Tibial nerve (tissue), 4 donors: Measurements from ENCODE around the gene FAXC.

Source experiments
- EP300 ChIP-seq, 2 donors: sonication (generic); formaldehyde crosslinking; IDR thresholded peaks; one replicate each; pipeline ENCODE4 v1.6.1; 2017; ENCODE audit warnings: antibody characterized with exemption in 2 of 2, mild to moderate bottlenecking in 1 of 2
- POLR2A ChIP-seq, 2 donors: fragments of 450-650 bp; IDR thresholded peaks; one replicate each; pipeline ENCODE4 v1.6.1; 2017; ENCODE audit warnings: antibody characterized with exemption in 2 of 2, mild to moderate bottlenecking in 2 of 2, moderate library complexity in 2 of 2
- TF ChIP-seq, protein P1 (sequence below), 5 experiments: fragments of 200-600 bp in 3 of 5; fragments of 450-650 bp in 2 of 5; sonication (generic) in 3 of 5; IDR thresholded peaks; one replicate each; pipeline ENCODE4 v1.5.1; 2016 to 2019; ENCODE audit warnings: antibody characterized with exemption in 5 of 5, mild to moderate bottlenecking in 3 of 5, moderate library complexity in 2 of 5

DNA sequence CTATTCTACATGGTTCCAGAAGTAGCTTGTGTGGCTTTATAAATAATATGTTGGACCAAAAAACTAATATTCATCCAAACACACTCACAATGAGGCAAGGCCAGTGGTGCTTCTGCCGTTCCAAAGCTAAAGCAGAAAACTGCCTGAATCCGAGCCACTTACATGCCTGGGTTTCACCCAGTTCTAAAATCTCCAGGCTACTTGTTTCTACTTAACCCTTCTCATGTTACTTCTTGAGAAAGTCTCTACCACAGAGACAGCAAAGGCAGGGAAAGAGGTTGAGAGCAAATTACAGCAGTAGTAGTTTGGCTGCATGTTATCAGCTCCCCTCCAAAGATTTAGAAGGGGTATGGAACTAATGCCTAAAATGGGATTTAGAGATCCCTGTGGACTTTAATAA is 62.0 kb downstream of the FAXC start:
- TF ChIP-seq, protein P1, sequence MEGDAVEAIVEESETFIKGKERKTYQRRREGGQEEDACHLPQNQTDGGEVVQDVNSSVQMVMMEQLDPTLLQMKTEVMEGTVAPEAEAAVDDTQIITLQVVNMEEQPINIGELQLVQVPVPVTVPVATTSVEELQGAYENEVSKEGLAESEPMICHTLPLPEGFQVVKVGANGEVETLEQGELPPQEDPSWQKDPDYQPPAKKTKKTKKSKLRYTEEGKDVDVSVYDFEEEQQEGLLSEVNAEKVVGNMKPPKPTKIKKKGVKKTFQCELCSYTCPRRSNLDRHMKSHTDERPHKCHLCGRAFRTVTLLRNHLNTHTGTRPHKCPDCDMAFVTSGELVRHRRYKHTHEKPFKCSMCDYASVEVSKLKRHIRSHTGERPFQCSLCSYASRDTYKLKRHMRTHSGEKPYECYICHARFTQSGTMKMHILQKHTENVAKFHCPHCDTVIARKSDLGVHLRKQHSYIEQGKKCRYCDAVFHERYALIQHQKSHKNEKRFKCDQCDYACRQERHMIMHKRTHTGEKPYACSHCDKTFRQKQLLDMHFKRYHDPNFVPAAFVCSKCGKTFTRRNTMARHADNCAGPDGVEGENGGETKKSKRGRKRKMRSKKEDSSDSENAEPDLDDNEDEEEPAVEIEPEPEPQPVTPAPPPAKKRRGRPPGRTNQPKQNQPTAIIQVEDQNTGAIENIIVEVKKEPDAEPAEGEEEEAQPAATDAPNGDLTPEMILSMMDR (IDR thresholded peaks at IDR 0.05), result no peak
- TF ChIP-seq EP300 (IDR thresholded peaks at IDR 0.05) (no peak), POLR2A (IDR thresholded peaks at IDR 0.05) (no peak)
